Tibial nerve (tissue), 3 donors: ENCODE results near the gene NOSTRIN.

Experiments used
- POLR2A ChIP-seq, 2 donors: fragments of 450-650 bp; IDR thresholded peaks; one replicate each; pipeline ENCODE4 v1.6.1; 2017; ENCODE audit warnings: antibody characterized with exemption in 2 of 2, mild to moderate bottlenecking in 2 of 2, moderate library complexity in 2 of 2
- TF ChIP-seq, protein P1 (sequence below), 5 experiments: fragments of 200-600 bp in 3 of 5; fragments of 450-650 bp in 2 of 5; sonication (generic) in 3 of 5; IDR thresholded peaks; one replicate each; pipeline ENCODE4 v1.5.1; 2016 to 2019; ENCODE audit warnings: antibody characterized with exemption in 5 of 5, mild to moderate bottlenecking in 3 of 5, moderate library complexity in 2 of 5

DNA sequence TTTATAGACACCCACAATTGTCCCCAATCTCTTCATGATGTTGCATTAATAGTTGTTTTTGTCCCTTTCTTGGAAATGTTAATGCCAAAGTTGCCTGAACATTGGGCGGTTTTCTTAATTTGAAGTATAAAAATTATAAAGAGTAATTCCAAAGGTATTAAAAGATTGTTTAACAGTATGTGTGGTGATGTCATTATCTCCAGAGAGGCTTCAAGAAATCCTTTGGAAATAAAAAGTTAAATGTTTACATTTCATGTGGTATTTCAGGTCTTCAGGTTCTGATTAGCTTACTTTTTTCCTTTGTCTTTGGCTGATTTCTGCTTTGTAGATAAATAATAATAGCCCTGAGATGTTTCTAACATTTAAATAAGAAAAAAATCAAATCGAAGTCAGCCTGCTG is 29.3 kb upstream of the NOSTRIN start:
- no peak for TF ChIP-seq POLR2A (IDR thresholded peaks at IDR 0.05)
- TF ChIP-seq, protein P1, sequence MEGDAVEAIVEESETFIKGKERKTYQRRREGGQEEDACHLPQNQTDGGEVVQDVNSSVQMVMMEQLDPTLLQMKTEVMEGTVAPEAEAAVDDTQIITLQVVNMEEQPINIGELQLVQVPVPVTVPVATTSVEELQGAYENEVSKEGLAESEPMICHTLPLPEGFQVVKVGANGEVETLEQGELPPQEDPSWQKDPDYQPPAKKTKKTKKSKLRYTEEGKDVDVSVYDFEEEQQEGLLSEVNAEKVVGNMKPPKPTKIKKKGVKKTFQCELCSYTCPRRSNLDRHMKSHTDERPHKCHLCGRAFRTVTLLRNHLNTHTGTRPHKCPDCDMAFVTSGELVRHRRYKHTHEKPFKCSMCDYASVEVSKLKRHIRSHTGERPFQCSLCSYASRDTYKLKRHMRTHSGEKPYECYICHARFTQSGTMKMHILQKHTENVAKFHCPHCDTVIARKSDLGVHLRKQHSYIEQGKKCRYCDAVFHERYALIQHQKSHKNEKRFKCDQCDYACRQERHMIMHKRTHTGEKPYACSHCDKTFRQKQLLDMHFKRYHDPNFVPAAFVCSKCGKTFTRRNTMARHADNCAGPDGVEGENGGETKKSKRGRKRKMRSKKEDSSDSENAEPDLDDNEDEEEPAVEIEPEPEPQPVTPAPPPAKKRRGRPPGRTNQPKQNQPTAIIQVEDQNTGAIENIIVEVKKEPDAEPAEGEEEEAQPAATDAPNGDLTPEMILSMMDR (IDR thresholded peaks at IDR 0.05) = no peak
